GM12875 (cell line): Measurements from ENCODE around the gene MRPL27.

Experiments
- H3K4me3 ChIP-seq: one replicate; pipeline ENCODE4 v1.5.1; 2011; ENCODE audit warnings: low read depth, low read length, control low read depth
- CTCF ChIP-seq: IDR thresholded peaks from 2 replicates; pipeline ENCODE4 v1.5.1; 2011; ENCODE audit warnings: low read depth, mild to moderate bottlenecking, control low read depth, inconsistent platforms, low read length, moderate library complexity, borderline replicate concordance; ENCODE audit not compliant: insufficient read depth

Gene MRPL27

GRCh38 chr17:50372222-50372757, 694 bp downstream of the MRPL27 start:
- TF ChIP-seq CTCF: no peak
- peak overlapping the region; percentile 77 for H3K4me3 ChIP-seq

GRCh38 chr17:50371526-50371925, 1.5 kb downstream of the MRPL27 start:
- TF ChIP-seq CTCF: no peak
- no peak overlapping the region for H3K4me3 ChIP-seq

GRCh38 chr17:50370052-50370451, 2.9 kb downstream of the MRPL27 start:
- TF ChIP-seq CTCF: no peak
- H3K4me3 ChIP-seq: no peak overlapping the region

GRCh38 chr17:50367401-50367800, 5.6 kb downstream of the MRPL27 start:
- no peak for TF ChIP-seq CTCF
- no peak overlapping the region for H3K4me3 ChIP-seq

- no peak overlapping the region for H3K4me3 ChIP-seq
- no peak for TF ChIP-seq CTCF
These were observed 7.2 kb downstream of the MRPL27 start for GRCh38 chr17:50365649-50366393.

GRCh38 chr17:50365165-50365564, 7.8 kb downstream of the MRPL27 start:
- TF ChIP-seq CTCF: no peak

GRCh38 chr17:50364715-50365114, 8.3 kb downstream of the MRPL27 start:
- H3K4me3 ChIP-seq: no peak overlapping the region
- no peak for TF ChIP-seq CTCF

More at GRCh38 chr17:50365165-50365564, 7.8 kb downstream of the MRPL27 start:
- H3K4me3 ChIP-seq: no peak overlapping the region
